Measurements from ENCODE around the gene GAD1.

DNA sequence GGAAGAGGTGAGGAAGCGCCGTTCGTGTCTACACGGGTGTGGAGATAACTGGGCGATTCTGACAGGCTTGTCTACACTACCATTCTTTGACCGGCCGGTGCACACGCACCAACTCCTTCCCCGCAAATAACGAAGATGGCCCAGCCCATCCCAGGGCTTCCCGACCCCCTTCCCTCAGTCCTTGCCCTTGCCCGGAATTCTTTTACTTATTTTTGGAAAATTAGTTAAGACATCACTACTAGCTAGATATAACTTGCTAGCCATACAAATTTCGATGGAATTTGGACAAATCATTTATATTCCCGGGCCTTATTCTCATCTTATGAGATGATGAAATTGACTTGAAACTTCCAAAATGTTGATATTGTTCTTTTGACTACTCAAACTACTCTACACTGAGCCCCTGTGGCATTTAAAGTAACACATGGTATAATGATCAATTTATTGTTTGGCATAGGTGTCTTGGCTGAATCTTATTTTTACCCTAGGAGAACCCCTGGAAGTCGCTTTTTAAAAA lies 45.2 kb upstream of the GAD1 start:
- no peak for TF ChIP-seq CTCF (IDR thresholded peaks at IDR 0.05; ENCODE audit: poor library complexity, severe bottlenecking)
- no peak for TF ChIP-seq TAF1 (IDR thresholded peaks at IDR 0.05; ENCODE audit: low read depth)
- no peak for TF ChIP-seq EZH2 (IDR thresholded peaks at IDR 0.05; ENCODE audit: borderline replicate concordance, insufficient read depth, low read length, poor library complexity, severe bottlenecking)
